Chondrocyte (in vitro differentiated cells): ENCODE results near the gene KIF3B. TPM values are rescaled to one million over a fixed set of nuclear protein-coding genes. Genes with fewer than 3 reads are reported as not detected.
"Not testable (repeated sequence)": the region's sequence is repeated elsewhere in the genome, so short reads cannot be mapped to it uniquely, and the experiment has no call there.

ENCODE experiments used
- DNase-seq: peaks from one replicate; pipeline ENCODE4 v3.0.0; 2021; ENCODE audit warnings: mixed read lengths, low spot score
- H3K27ac Mint-ChIP-seq: one replicate; pipeline ENCODE4 v1.8.0; 2021; ENCODE audit warnings: mild to moderate bottlenecking, moderate library complexity, mixed read lengths; ENCODE audit not compliant: unreplicated experiment
- H3K27me3 Mint-ChIP-seq: 2 replicates; pipeline ENCODE4 v1.8.0; 2021; ENCODE audit warnings: low read depth, mixed read lengths
- H3K36me3 Mint-ChIP-seq: 2 replicates; pipeline ENCODE4 v1.8.0; 2021; ENCODE audit warnings: low read depth, mixed read lengths
- H3K4me1 Mint-ChIP-seq: 2 replicates; pipeline ENCODE4 v1.8.0; 2021; ENCODE audit warnings: low read depth, mild to moderate bottlenecking, mixed read lengths
- H3K4me3 Mint-ChIP-seq: one replicate; pipeline ENCODE4 v1.8.0; 2021; ENCODE audit warnings: mild to moderate bottlenecking, moderate library complexity, mixed read lengths; ENCODE audit not compliant: unreplicated experiment
- H3K9me3 Mint-ChIP-seq: 2 replicates; pipeline ENCODE4 v1.8.0; 2021; ENCODE audit warnings: low read depth, mixed read lengths
- CTCF ChIP-seq: fragments of 200-600 bp; sonication (generic); IDR thresholded peaks from 2 replicates; pipeline ENCODE4 v1.5.0; 2021; ENCODE audit warnings: antibody characterized with exemption, mild to moderate bottlenecking, moderate library complexity
- total RNA-seq: library from RNA; stranded (reverse); gene quantifications from 3 replicates; pipeline ENCODE4 v1.2.1, GENCODE V29; 2021

The KIF3B gene
- total RNA-seq, 1 donor from 2014 or later: 35.5 TPM

- Mint-ChIP-seq H3K4me1 (peaks cover 40% of the 10 kb centered on the region), H3K36me3 (no peaks in the 10 kb centered on the region), H3K9me3 (peaks cover 3% of the 10 kb centered on the region), H3K27me3 (no peaks in the 10 kb centered on the region), H3K27ac (peak overlapping the region; percentile 75), H3K4me3 (no peak overlapping the region)
- no peak for DNase-seq
- TF ChIP-seq CTCF: no peak
These were observed 77.4 kb downstream of the KIF3B start for GRCh38 chr20:32354592-32355416.

DNA sequence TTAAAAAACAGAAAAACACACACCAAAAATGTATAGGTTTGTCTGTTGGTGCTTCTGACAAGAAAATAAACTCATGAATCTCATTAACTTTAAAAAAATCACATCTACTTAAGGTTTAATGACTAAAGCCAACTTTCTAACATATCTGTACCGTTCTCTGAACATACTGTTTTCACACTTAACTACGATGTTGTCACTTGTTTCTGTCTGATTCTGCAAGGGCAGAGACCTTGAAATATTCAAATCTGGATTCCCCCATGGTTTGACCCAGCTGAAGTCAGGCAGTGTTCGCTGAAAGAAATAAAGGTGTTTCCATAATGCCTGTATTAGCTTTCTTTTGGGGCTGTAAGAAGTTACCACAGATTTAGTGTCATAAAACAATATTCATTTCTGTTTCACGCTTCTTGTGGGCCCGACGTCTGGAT lies 78.0 kb downstream of the KIF3B start:
- DNase-seq: no peak
- Mint-ChIP-seq H3K36me3 (no peaks in the 10 kb centered on the region), H3K4me1 (peaks cover 46% of the 10 kb centered on the region), H3K27ac (peak overlapping the region; percentile 75), H3K9me3 (peaks cover 3% of the 10 kb centered on the region), H3K4me3 (no peak overlapping the region), H3K27me3 (no peaks in the 10 kb centered on the region)
- TF ChIP-seq CTCF: no peak

GRCh38 chr20:32355907-32356621 lies 78.6 kb downstream of the KIF3B start:
- not testable (repeated sequence) for H3K9me3 Mint-ChIP-seq, H3K27me3 Mint-ChIP-seq, H3K4me3 Mint-ChIP-seq, H3K36me3 Mint-ChIP-seq, DNase-seq
- peak overlapping the region; percentile 75 for H3K27ac Mint-ChIP-seq
- H3K4me1 Mint-ChIP-seq: peaks cover 53% of the 10 kb centered on the region

- peaks cover 3% of the 10 kb centered on the region for H3K9me3 Mint-ChIP-seq
- peak overlapping the region; percentile 98 for H3K4me3 Mint-ChIP-seq
- peaks cover 58% of the 10 kb centered on the region for H3K4me1 Mint-ChIP-seq
- peak overlapping the region; percentile 100 for H3K27ac Mint-ChIP-seq
- no peaks in the 10 kb centered on the region for H3K36me3 Mint-ChIP-seq
- no peak for TF ChIP-seq CTCF
- DNase-seq: no peak
- H3K27me3 Mint-ChIP-seq: no peaks in the 10 kb centered on the region
These were observed 79.3 kb downstream of the KIF3B start for GRCh38 chr20:32356622-32357374.

GRCh38 chr20:32357375-32357868 lies 80.0 kb downstream of the KIF3B start:
- peak overlapping the region; percentile 98 for H3K4me3 Mint-ChIP-seq
- no peaks in the 10 kb centered on the region for H3K27me3 Mint-ChIP-seq
- H3K36me3 Mint-ChIP-seq: no peaks in the 10 kb centered on the region
- peaks cover 64% of the 10 kb centered on the region for H3K4me1 Mint-ChIP-seq
- peak overlapping the region; percentile 100 for H3K27ac Mint-ChIP-seq
- no peak for DNase-seq
- no peak for TF ChIP-seq CTCF
- H3K9me3 Mint-ChIP-seq: peaks cover 3% of the 10 kb centered on the region
